Esophagus squamous epithelium (tissue), 5 donors: ENCODE results near the gene ALAS1. TPM values are rescaled to one million over a fixed set of nuclear protein-coding genes. Genes with fewer than 3 reads are reported as not detected.

ENCODE experiments used
- DNase-seq: peaks from one replicate; lab custom pipeline; 2025; lab: John Stamatoyannopoulos, UW
- H3K27ac ChIP-seq, 4 donors: fragments of 200-600 bp; sonication (generic); one replicate each; pipeline ENCODE4 v1.5.1; 2016 to 2019; ENCODE audit warnings: mild to moderate bottlenecking in 1 of 4
- H3K27me3 ChIP-seq, 4 donors: fragments of 200-600 bp; sonication (generic); 1 replicate in 3 of 4; 2 replicates in 1 of 4; pipeline versions ENCODE4 v1.5.1 to v1.6.0; 2017 to 2021; ENCODE audit warnings: antibody characterized with exemption in 1 of 4
- H3K36me3 ChIP-seq, 3 donors: fragments of 200-600 bp; sonication (generic); one replicate each; pipeline ENCODE4 v1.5.1; 2016 to 2019
- H3K4me1 ChIP-seq, 3 donors: fragments of 200-600 bp; sonication (generic); one replicate each; pipeline ENCODE4 v1.5.1; 2017 to 2019
- H3K4me3 ChIP-seq, 4 donors: fragments of 200-600 bp; sonication (generic); 1 replicate in 3 of 4; 2 replicates in 1 of 4; pipeline ENCODE4 v1.5.1; 2016 to 2019; ENCODE audit warnings: mild to moderate bottlenecking in 2 of 4, moderate library complexity in 1 of 4
- H3K9me3 ChIP-seq, 3 donors: fragments of 200-600 bp; sonication (generic); one replicate each; pipeline ENCODE4 v1.5.1; 2016 to 2019
- CTCF ChIP-seq, 6 experiments: fragments of 450-650 bp in 4 of 6; fragments of 200-600 bp in 2 of 6; sonication (generic) in 2 of 6; IDR thresholded peaks; one replicate each; pipeline ENCODE4 v1.5.1; 2016 to 2019; ENCODE audit warnings: antibody characterized with exemption in 6 of 6, mild to moderate bottlenecking in 4 of 6, moderate library complexity in 4 of 6
- POLR2A ChIP-seq, 4 donors: fragments of 450-650 bp; IDR thresholded peaks; one replicate each; pipeline ENCODE4 v1.6.1; 2017; ENCODE audit warnings: antibody characterized with exemption in 4 of 4, mild to moderate bottlenecking in 4 of 4, moderate library complexity in 3 of 4
- WGBS, 2 donors: methylation state at CpG; one replicate each; pipeline ENCODE4 v1.1.5; 2018; 5-methylcytosine and 5-hydroxymethylcytosine counted together
- intact Hi-C: fragments of 100-400 bp; cut with DNase I; formaldehyde crosslinking; loops from one replicate; pipeline ENCODE4 v1.15.0; 2022
- total RNA-seq, 4 donors: library from RNA; depleted of rRNA; stranded (reverse); fragments of >200 nt; gene quantifications; one replicate each; pipeline ENCODE4 v1.1.0, GENCODE V29; 2016
- donor health status: DM: yes; HTN: yes; CAD: no.

ALAS1 gene
- total RNA-seq, 4 donors from 2014 or later, result 28.3 to 45.5 (median 35.1) TPM

DNA sequence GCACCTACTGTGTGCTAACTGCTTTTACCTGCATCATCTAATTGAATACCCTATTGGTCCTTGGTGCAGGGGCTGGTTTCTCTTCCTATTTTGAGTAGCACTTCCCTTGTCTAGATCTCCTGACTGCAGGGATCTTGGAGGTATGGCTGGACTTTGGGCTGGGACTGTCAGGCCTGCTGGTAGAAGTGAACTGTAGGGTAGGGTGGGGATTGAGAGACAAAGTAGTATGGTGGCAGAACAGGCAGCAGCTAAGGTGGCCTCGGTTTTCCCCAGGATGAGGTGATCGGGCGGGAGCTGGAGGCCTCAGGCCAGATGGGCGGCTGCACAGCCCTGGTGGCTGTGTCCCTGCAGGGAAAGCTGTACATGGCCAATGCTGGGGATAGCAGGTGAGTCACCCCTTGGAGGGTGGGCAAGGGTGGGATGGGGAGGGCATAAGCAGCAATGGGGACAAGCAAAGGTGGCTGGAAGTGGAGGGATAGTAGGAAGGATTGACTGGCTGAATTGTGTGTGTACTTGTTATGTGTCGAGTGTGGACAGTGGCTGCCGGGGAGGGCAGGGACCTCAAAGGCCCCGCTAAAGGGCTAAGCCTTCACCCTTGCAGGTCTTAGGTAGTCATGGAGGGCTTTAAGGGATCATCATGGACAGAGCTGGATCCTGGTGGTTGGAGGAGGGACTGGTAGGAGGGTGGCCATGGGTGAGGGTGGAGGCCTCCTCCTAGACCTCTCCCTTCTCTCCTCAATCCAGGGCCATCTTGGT, 49.6 kb downstream of the ALAS1 start:
- Histone ChIP-seq H3K4me1 (peaks cover 51 to 86% (median 52%) of the 10 kb centered on the region in 3 donors), H3K36me3 (peaks cover 0 to 49% (median 11%) of the 10 kb centered on the region in 3 donors), H3K9me3 (no peaks in the 10 kb centered on the region), H3K4me3 (peak overlapping the region in 2 of 4 donors; percentile 59 to 73), H3K27me3 (no peaks in the 10 kb centered on the region), H3K27ac (peak overlapping the region in 3 of 4 donors; percentile 83 to 95 (median 90))
- 80 to 84% methylated on average over 6 to 7 of the region's 7 CpGs for WGBS, 2 donors
- intact Hi-C loops, result no loop called here
- no peak for TF ChIP-seq CTCF (IDR thresholded peaks at IDR 0.05)
- no peak for TF ChIP-seq POLR2A (IDR thresholded peaks at IDR 0.05)
- no peak for DNase-seq

GRCh38 chr3:52248165-52248541, 50.2 kb downstream of the ALAS1 start:
- Histone ChIP-seq H3K36me3 (peaks cover 0 to 55% (median 11%) of the 10 kb centered on the region in 3 donors), H3K27ac (peak overlapping the region in 2 of 4 donors; percentile 10 to 83), H3K4me1 (peaks cover 54 to 92% (median 58%) of the 10 kb centered on the region in 3 donors), H3K27me3 (no peaks in the 10 kb centered on the region), H3K9me3 (no peaks in the 10 kb centered on the region), H3K4me3 (no peak overlapping the region)
- TF ChIP-seq POLR2A (IDR thresholded peaks at IDR 0.05) (no peak), CTCF (IDR thresholded peaks at IDR 0.05) (no peak)
- WGBS, 2 donors, result 71 to 73% methylated on average over 1 to 2 of the region's 10 CpGs
- DNase-seq, result no peak
- intact Hi-C loops, result no loop called here

DNA sequence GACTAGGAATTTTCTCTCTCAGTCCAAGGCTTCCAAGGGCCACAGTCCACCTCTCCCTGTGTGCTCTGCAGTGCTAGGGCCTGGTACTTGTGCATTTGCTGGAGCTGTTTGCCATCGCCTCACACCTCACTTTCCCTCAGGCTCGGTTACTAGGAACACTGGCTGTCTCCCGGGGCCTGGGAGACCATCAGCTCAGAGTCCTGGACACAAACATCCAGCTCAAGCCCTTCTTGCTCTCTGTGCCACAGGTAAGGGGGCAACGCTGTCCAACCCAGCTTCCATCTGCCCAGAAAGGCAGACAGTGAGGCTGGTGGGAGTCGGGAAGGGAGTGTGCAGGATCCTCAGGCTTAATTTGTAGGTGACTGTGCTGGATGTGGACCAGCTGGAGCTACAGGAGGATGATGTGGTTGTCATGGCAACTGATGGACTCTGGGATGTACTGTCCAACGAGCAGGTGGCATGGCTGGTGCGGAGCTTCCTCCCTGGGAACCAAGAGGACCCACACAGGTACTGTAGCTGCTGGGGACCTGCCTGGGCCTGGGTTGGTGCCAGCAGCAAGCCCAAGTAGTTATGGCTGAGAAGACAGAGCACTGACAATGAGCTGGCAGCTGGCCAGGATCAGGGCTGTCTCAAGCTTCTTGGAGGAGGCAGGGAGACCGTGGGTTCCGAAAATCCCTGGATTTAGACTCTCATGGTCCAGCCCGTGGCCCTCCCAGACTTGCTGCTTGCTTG, 51.0 kb downstream of the ALAS1 start:
- no peak for DNase-seq
- 52 to 86% methylated on average over 2 to 4 of the region's 10 CpGs for WGBS, 2 donors
- TF ChIP-seq CTCF (IDR thresholded peaks at IDR 0.05) (no peak), POLR2A (IDR thresholded peaks at IDR 0.05) (no peak)

DNA sequence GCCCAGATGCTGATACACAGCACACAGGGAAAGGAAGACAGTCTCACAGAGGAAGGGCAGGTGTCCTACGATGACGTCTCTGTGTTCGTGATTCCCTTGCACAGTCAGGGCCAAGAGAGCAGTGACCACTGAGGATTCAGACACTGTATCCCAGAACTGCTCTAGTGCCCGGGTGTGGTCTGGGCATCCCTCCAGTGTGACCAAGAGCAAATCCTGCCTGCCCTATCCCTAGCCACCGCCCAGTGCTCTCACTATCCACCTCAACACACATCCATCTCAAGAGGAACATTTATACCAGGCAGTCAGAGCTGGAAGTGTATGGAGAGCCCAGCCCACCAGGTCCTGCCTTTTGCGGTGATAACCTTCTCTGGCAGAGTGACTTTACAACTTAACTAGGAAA, 51.7 kb downstream of the ALAS1 start:
- TF ChIP-seq POLR2A (IDR thresholded peaks at IDR 0.05) (no peak), CTCF (IDR thresholded peaks at IDR 0.05) (no peak)
- peak overlapping the region; percentile 53 to 88 (median 74) for H3K27ac ChIP-seq
- peaks cover 54 to 95% (median 65%) of the 10 kb centered on the region in 3 donors for H3K4me1 ChIP-seq
- peaks cover 0 to 70% (median 11%) of the 10 kb centered on the region in 3 donors for H3K36me3 ChIP-seq
- H3K4me3 ChIP-seq, result no peak overlapping the region
- 69 to 90% methylated on average over 2 to 3 of the region's 6 CpGs for WGBS, 2 donors
- DNase-seq, result no peak
- intact Hi-C loops, result no loop called here
- H3K27me3 ChIP-seq, result no peaks in the 10 kb centered on the region
- H3K9me3 ChIP-seq, result no peaks in the 10 kb centered on the region

More for the DNA sequence above, 51.0 kb downstream of the ALAS1 start:
- Histone ChIP-seq H3K4me3 (no peak overlapping the region), H3K27ac (peak overlapping the region in 2 of 4 donors; percentile 83 to 88), H3K27me3 (no peaks in the 10 kb centered on the region), H3K4me1 (peaks cover 59 to 95% (median 65%) of the 10 kb centered on the region in 3 donors), H3K9me3 (no peaks in the 10 kb centered on the region), H3K36me3 (peaks cover 0 to 63% (median 11%) of the 10 kb centered on the region in 3 donors)
- intact Hi-C loops, result no loop called here

DNA sequence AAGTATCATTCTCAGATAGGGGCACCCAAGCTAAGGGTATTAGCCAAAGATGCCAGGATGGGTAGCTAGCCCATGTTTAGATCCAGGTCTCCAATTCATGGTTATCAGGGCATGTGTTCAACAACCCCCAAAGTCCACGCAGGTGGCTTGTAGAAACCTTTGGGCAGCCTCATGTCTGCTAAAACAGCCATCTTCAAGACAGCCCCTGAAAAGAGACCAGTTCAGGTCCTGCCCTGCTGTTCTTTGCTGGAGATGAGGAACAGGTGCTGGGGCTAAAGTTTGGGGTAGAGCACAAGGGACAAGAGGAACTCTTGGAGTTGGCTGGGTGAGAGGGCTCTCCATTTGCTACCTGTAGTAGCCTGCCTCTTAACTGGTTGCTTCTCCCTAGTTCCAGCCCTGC, 52.2 kb downstream of the ALAS1 start:
- Histone ChIP-seq H3K4me1 (peaks cover 50 to 95% (median 63%) of the 10 kb centered on the region in 3 donors), H3K27me3 (no peaks in the 10 kb centered on the region), H3K4me3 (no peak overlapping the region), H3K36me3 (peaks cover 0 to 74% (median 13%) of the 10 kb centered on the region in 3 donors), H3K9me3 (no peaks in the 10 kb centered on the region), H3K27ac (peak overlapping the region; percentile 53 to 88 (median 74))
- 71% methylated on average over 1 of the region's 1 CpG; no CpG with 5 or more reads in 1 of the 2 donors for WGBS, 2 donors
- TF ChIP-seq CTCF (IDR thresholded peaks at IDR 0.05) (no peak), POLR2A (IDR thresholded peaks at IDR 0.05) (no peak)
- intact Hi-C loops, result no loop called here
- no peak for DNase-seq
